Endothelial cell of umbilical vein (primary cell): ENCODE measurements around the gene OSBPL6.

Experiments used
- CTCF ChIP-seq, 2 donors: IDR thresholded peaks; 1 replicate in 1 of 2; 2 replicates in 1 of 2; pipeline ENCODE4 v1.5.1; 2011; ENCODE audit warnings: low read length in 2 of 2, mild to moderate bottlenecking in 2 of 2, moderate library complexity in 2 of 2, control low read depth in 1 of 2, inconsistent platforms in 1 of 2, low read depth in 1 of 2; ENCODE audit not compliant: insufficient read depth in 1 of 2; ENCODE audit errors: extremely low read depth in 1 of 2
- EZH2 ChIP-seq: IDR thresholded peaks from 2 replicates; pipeline ENCODE4 v1.6.1; 2012; ENCODE audit warnings: borderline replicate concordance, low read depth, mild to moderate bottlenecking, moderate library complexity, low read length, inconsistent platforms; ENCODE audit not compliant: severe bottlenecking
- FOS ChIP-seq: IDR thresholded peaks from 2 replicates; pipeline ENCODE4 v1.6.1; 2011; ENCODE audit warnings: mild to moderate bottlenecking, low read length, moderate library complexity, borderline replicate concordance; ENCODE audit not compliant: insufficient read depth
- GATA2 ChIP-seq: IDR thresholded peaks from 2 replicates; pipeline ENCODE4 v1.7.0; 2011; ENCODE audit warnings: low read depth, mild to moderate bottlenecking, moderate library complexity, mixed read lengths, low read length; ENCODE audit not compliant: insufficient read length, insufficient read depth
- MAX ChIP-seq: IDR thresholded peaks from 2 replicates; pipeline ENCODE4 v1.6.1; 2011; ENCODE audit not compliant: insufficient read depth, insufficient read length
- MYC ChIP-seq: IDR thresholded peaks from one replicate; pipeline ENCODE4 v1.6.1; 2011; ENCODE audit warnings: mild to moderate bottlenecking, low read depth, low read length
- POLR2A ChIP-seq: IDR thresholded peaks from 2 replicates; pipeline ENCODE4 v1.6.1; 2012; ENCODE audit warnings: low read depth, mild to moderate bottlenecking, control low read depth, low read length
- POLR2AphosphoS5 ChIP-seq: IDR thresholded peaks from 2 replicates; pipeline ENCODE4 v1.6.1; 2012; ENCODE audit warnings: low read depth, mild to moderate bottlenecking, control low read depth, low read length, moderate library complexity; ENCODE audit not compliant: insufficient read depth

- TF ChIP-seq GATA2: no peak
- TF ChIP-seq POLR2A: no peak
- no peak for TF ChIP-seq CTCF (IDR thresholded peaks at IDR 0.05; ENCODE audit: extremely low read depth in 1 of 2, insufficient read depth in 1 of 2, low read depth in 1 of 2, low read length in 2 of 2)
- TF ChIP-seq EZH2: no peak
- TF ChIP-seq POLR2AphosphoS5: no peak
- no peak for TF ChIP-seq FOS
- TF ChIP-seq MAX: no peak
- TF ChIP-seq MYC: no peak
These were observed 52.9 kb downstream of the OSBPL6 start for GRCh38 chr2:178247250-178247649.
